Measurements from ENCODE around the gene CRYBG3. TPM values are rescaled to one million over a fixed set of nuclear protein-coding genes. Genes with fewer than 3 reads are reported as not detected.
A peak's percentile ranks its signal among the peaks of the same experiment; 100 is the strongest.

The CRYBG3 gene
- total RNA-seq, 1 experiment from 2014 or later = 5.9 TPM

- H2AFZ ChIP-seq (ENCODE audit: low read length) = no peak overlapping the region
- H2BK15ac ChIP-seq (ENCODE audit: low read depth, low read length) = no peak overlapping the region
- H4K20me1 ChIP-seq (ENCODE audit: control insufficient read depth, insufficient read depth, insufficient read length) = no peaks in the 10 kb centered on the region
- H3K4me2 ChIP-seq (ENCODE audit: insufficient read depth, insufficient read length, low read length) = peak overlapping the region; percentile 90
- H3K14ac ChIP-seq (ENCODE audit: insufficient read depth, low read length) = no peak overlapping the region
- H2BK5ac ChIP-seq (ENCODE audit: insufficient read length, low read length) = no peak overlapping the region
- no peak overlapping the region for H3K27ac ChIP-seq (ENCODE audit: insufficient read length, low read depth, low read length)
- no peak overlapping the region for H4K8ac ChIP-seq (replicated peaks; ENCODE audit: insufficient read length, low read depth, low read length)
- H3K27me3 Mint-ChIP-seq (ENCODE audit: low read depth) = peaks cover 32% of the 10 kb centered on the region
- H3K79me2 ChIP-seq (ENCODE audit: insufficient read depth, low read length) = no peaks in the 10 kb centered on the region; the same call in 1 of the 2 replicates
- H2BK12ac ChIP-seq (ENCODE audit: insufficient read length, low read depth, low read length) = no peak overlapping the region
- H3K9me3 Mint-ChIP-seq = no peaks in the 10 kb centered on the region
- no peak overlapping the region for H4K91ac ChIP-seq (ENCODE audit: insufficient read length, low read depth, low read length)
- no peaks in the 10 kb centered on the region for H3K79me1 ChIP-seq (ENCODE audit: insufficient read depth, low read depth, low read length, poor library complexity, severe bottlenecking)
- H3K4ac ChIP-seq (ENCODE audit: low read depth, low read length) = no peak overlapping the region
- no peak for DNase-seq
- no peak overlapping the region for H3K27ac Mint-ChIP-seq
- WGBS (ENCODE audit: extremely low coverage, insufficient read length, low lambda C conversion rate) = no CpG with 5 or more reads among the region's 5 CpGs
- H3K23me2 ChIP-seq (ENCODE audit: insufficient read length, low read depth, low read length, poor library complexity, severe bottlenecking) = peaks cover 12% of the 10 kb centered on the region
- no peak overlapping the region for H2BK20ac ChIP-seq (ENCODE audit: low read depth, low read length, poor library complexity, severe bottlenecking)
- TF ChIP-seq CTCF (conservative IDR thresholded peaks at IDR 0.05) = no peak
- no peak overlapping the region for H3T11ph ChIP-seq (ENCODE audit: low read length)
- no peak overlapping the region for H3K23ac ChIP-seq (ENCODE audit: insufficient read length, low read depth, low read length)
- H3K56ac ChIP-seq (ENCODE audit: insufficient read length, low read depth, low read length) = no peak overlapping the region
- H3K9me3 ChIP-seq (ENCODE audit: control insufficient read depth, low read depth, low read length) = no peaks in the 10 kb centered on the region
- no peak overlapping the region for H2AK5ac ChIP-seq (ENCODE audit: insufficient read length, low read length)
- H4K5ac ChIP-seq (ENCODE audit: insufficient read length, low read depth, low read length) = no peak overlapping the region
- no peak overlapping the region for H2BK120ac ChIP-seq (ENCODE audit: low read depth, low read length, poor library complexity, severe bottlenecking)
- H3K9ac ChIP-seq (ENCODE audit: extremely low read depth, insufficient read length, low read length) = no peak overlapping the region
- H3K36me3 Mint-ChIP-seq (ENCODE audit: insufficient read depth in 1 of 3, low read depth in 3 of 3) = no peaks in the 10 kb centered on the region
- H3K4me3 Mint-ChIP-seq = peak overlapping the region; percentile 99
- no peak overlapping the region for H3K18ac ChIP-seq (ENCODE audit: insufficient read length, low read depth, low read length)
- H3K4me1 ChIP-seq (ENCODE audit: insufficient read depth, low read length) = no peaks in the 10 kb centered on the region
- H3K4me1 Mint-ChIP-seq = peaks cover 24 to 26% of the 10 kb centered on the region in 2 experiments
- peaks cover 2% of the 10 kb centered on the region; the same call in 1 of the 2 replicates for H3K27me3 ChIP-seq (ENCODE audit: insufficient read depth, low read length)
Measured at GRCh38 chr3:97820780-97821179, 1.0 kb upstream of the CRYBG3 start.

Measured in H9 (cell line).